Endothelial cell of umbilical vein (primary cell): Measurements from ENCODE around the gene COQ3. TPM values are rescaled to one million over a fixed set of nuclear protein-coding genes. Genes with fewer than 3 reads are reported as not detected.

ENCODE experiments used
- BruUV-seq: library from RNA; stranded (reverse); fragments of 400-500 nt; replicated peaks from 2 replicates; lab custom pipeline; 2021; lab: Mats Ljungman, UMichigan
- CTCF ChIA-PET: fragments of 300-600, 350-600 bp; sonication (Branson Sonifier 250); formaldehyde crosslinking; loops from one replicate; lab custom pipeline; 2021; ENCODE audit warnings: antibody characterized with exemption, inconsistent platforms; lab: Charles Lee
- POLR2A ChIA-PET: fragments of 300-600, 350-600 bp; sonication (Branson Sonifier 250); formaldehyde crosslinking; loops from one replicate; lab custom pipeline; 2021; ENCODE audit warnings: antibody characterized with exemption, inconsistent platforms; lab: Charles Lee
- DNase-seq: peaks from one replicate; pipeline ENCODE4 v3.0.0-alpha.2; 2011; ENCODE audit warnings: low read depth, low spot score
- FAIRE-seq: peaks from 2 replicates; lab custom pipeline; 2011; peaks lifted over from hg19 to GRCh38; lab: Jason Lieb, UNC
- H2AFZ ChIP-seq: 2 replicates; pipeline ENCODE4 v1.6.0; 2012; ENCODE audit warnings: low read depth, low read length, control low read depth, inconsistent platforms
- H3K27ac ChIP-seq: 2 replicates; pipeline ENCODE4 v1.5.1; 2011; ENCODE audit warnings: low read depth, mild to moderate bottlenecking, control low read depth, low read length, moderate library complexity; ENCODE audit not compliant: insufficient read depth
- H3K27me3 ChIP-seq, 2 experiments: 2 replicates each; pipeline versions ENCODE4 v1.6.0 to v1.6.1; 2011; ENCODE audit warnings: low read length in 2 of 2, mixed read lengths in 1 of 2; ENCODE audit not compliant: control insufficient read depth in 2 of 2, insufficient read depth in 2 of 2
- H3K36me3 ChIP-seq, 2 experiments: 2 replicates in 1 of 2; 3 replicates in 1 of 2; pipeline ENCODE4 v1.5.1; 2011; ENCODE audit warnings: low read length in 2 of 2, mild to moderate bottlenecking in 1 of 2, moderate library complexity in 1 of 2; ENCODE audit not compliant: control insufficient read depth in 2 of 2, insufficient read depth in 2 of 2; ENCODE audit errors: extremely low read depth in 1 of 2
- H3K4me1 ChIP-seq: 3 replicates; pipeline ENCODE4 v1.5.1; 2011; ENCODE audit warnings: mild to moderate bottlenecking, low read length; ENCODE audit not compliant: control insufficient read depth, insufficient read depth; ENCODE audit errors: extremely low read depth
- H3K4me2 ChIP-seq: 2 replicates; pipeline ENCODE4 v1.6.1; 2011; ENCODE audit warnings: low read length, control low read depth, mixed read lengths; ENCODE audit not compliant: insufficient read depth
- H3K4me3 ChIP-seq, 3 experiments: fragments of 200-600 bp in 1 of 3; sonication (generic), shearing (Covaris generic) in 1 of 3; replicated peaks in 1 of 3; 2 replicates each; pipeline ENCODE4 v1.5.1; 2011 to 2016; ENCODE audit warnings: control low read depth in 3 of 3, low read length in 3 of 3, mild to moderate bottlenecking in 2 of 3, inconsistent platforms in 1 of 3, low read depth in 1 of 3, moderate library complexity in 1 of 3; ENCODE audit not compliant: insufficient read depth in 1 of 3
- H3K79me2 ChIP-seq: 2 replicates; pipeline ENCODE4 v1.6.0; 2012; ENCODE audit warnings: low read length, inconsistent platforms; ENCODE audit not compliant: control insufficient read depth, insufficient read depth
- H3K9ac ChIP-seq: replicated peaks from 2 replicates; pipeline ENCODE3; 2011; ENCODE audit warnings: low read length, control low read depth; ENCODE audit not compliant: insufficient read depth; ENCODE audit errors: extremely low read depth
- H3K9me1 ChIP-seq: replicated peaks from 3 replicates; pipeline ENCODE4 v1.6.0; 2011; ENCODE audit warnings: mild to moderate bottlenecking, low read length; ENCODE audit not compliant: control insufficient read depth, insufficient read depth; ENCODE audit errors: extremely low read depth
- H3K9me3 ChIP-seq: replicated peaks from 2 replicates; pipeline ENCODE4 v1.5.1; 2012; ENCODE audit warnings: low read length, inconsistent platforms; ENCODE audit not compliant: control insufficient read depth, insufficient read depth
- H4K20me1 ChIP-seq: replicated peaks from 2 replicates; pipeline ENCODE3; 2011; ENCODE audit warnings: mild to moderate bottlenecking, low read length; ENCODE audit not compliant: control insufficient read depth, insufficient read depth; ENCODE audit errors: extremely low read depth
- EZH2 ChIP-seq: IDR thresholded peaks from 2 replicates; pipeline ENCODE4 v1.6.1; 2012; ENCODE audit warnings: borderline replicate concordance, low read depth, mild to moderate bottlenecking, moderate library complexity, low read length, inconsistent platforms; ENCODE audit not compliant: severe bottlenecking
- FOS ChIP-seq: IDR thresholded peaks from 2 replicates; pipeline ENCODE4 v1.6.1; 2011; ENCODE audit warnings: mild to moderate bottlenecking, low read length, moderate library complexity, borderline replicate concordance; ENCODE audit not compliant: insufficient read depth
- GATA2 ChIP-seq: IDR thresholded peaks from 2 replicates; pipeline ENCODE4 v1.7.0; 2011; ENCODE audit warnings: low read depth, mild to moderate bottlenecking, moderate library complexity, mixed read lengths, low read length; ENCODE audit not compliant: insufficient read length, insufficient read depth
- JUN ChIP-seq: IDR thresholded peaks from 2 replicates; pipeline ENCODE4 v1.6.1; 2011; ENCODE audit warnings: borderline replicate concordance, low read depth; ENCODE audit not compliant: insufficient read length, insufficient read depth
- MAX ChIP-seq: IDR thresholded peaks from 2 replicates; pipeline ENCODE4 v1.6.1; 2011; ENCODE audit not compliant: insufficient read depth, insufficient read length
- MYC ChIP-seq: IDR thresholded peaks from one replicate; pipeline ENCODE4 v1.6.1; 2011; ENCODE audit warnings: mild to moderate bottlenecking, low read depth, low read length
- dilution Hi-C: fragments of 300-500 bp; cut with MboI; formaldehyde crosslinking; loops from one replicate; pipeline ENCODE4 v1.15.0; 2019; ENCODE audit warnings: low sequenced_read_pairs; ENCODE audit not compliant: extremely low pct_ligation_motif_present
- intact Hi-C: fragments of 100-400 bp; cut with micrococcal nuclease; formaldehyde crosslinking; loops from one replicate; pipeline ENCODE4 v1.10.0; 2022
- polyA plus RNA-seq, 4 experiments: library from polyadenylated mRNA; depleted of rRNA in 3 of 4; stranded (reverse) in 3 of 4; unstranded in 1 of 4; fragments of >200 nt; gene quantifications; 2 replicates each; pipeline versions ENCODE4 v1.2.1 to v1.2.3, GENCODE V29; 2011 to 2012; ENCODE audit warnings: missing spikeins in 1 of 4
- total RNA-seq: library from RNA; stranded (reverse); gene quantifications from 2 replicates; pipeline ENCODE4 v1.2.3, GENCODE V29; 2021
- TF ChIP-seq, protein P1 (sequence below), 2 donors: IDR thresholded peaks; 1 replicate in 1 of 2; 2 replicates in 1 of 2; pipeline ENCODE4 v1.5.1; 2011; ENCODE audit warnings: low read length in 2 of 2, mild to moderate bottlenecking in 2 of 2, moderate library complexity in 2 of 2, control low read depth in 1 of 2, inconsistent platforms in 1 of 2, low read depth in 1 of 2; ENCODE audit not compliant: insufficient read depth in 1 of 2; ENCODE audit errors: extremely low read depth in 1 of 2

Gene COQ3
- total and polyA plus RNA-seq, 2 donors (not counting 3 experiments of a cell fraction or from before 2014, with no cell fraction given): 4.0 to 7.5 TPM

GRCh38 chr6:99397287-99397686, 3.3 kb upstream of the COQ3 start:
- H3K27me3 ChIP-seq: no peaks in the 10 kb centered on the region
- no peak overlapping the region for H3K4me3 ChIP-seq
- H3K36me3 ChIP-seq: peaks cover 4 to 23% of the 10 kb centered on the region in 2 experiments
- no peak overlapping the region for H3K27ac ChIP-seq
- H3K4me2 ChIP-seq: no peak overlapping the region
- intact Hi-C loops (no loop called here), dilution Hi-C loops (no loop called here)
- H2AFZ ChIP-seq: no peak overlapping the region
- BruUV-seq: no TSS peak
- POLR2A ChIA-PET: no interaction called here
- DNase-seq: no peak
- H3K9ac ChIP-seq: no peak overlapping the region
- no peaks in the 10 kb centered on the region for H3K9me3 ChIP-seq
- TF ChIP-seq FOS (no peak), GATA2 (no peak), MAX (no peak), MYC (no peak), JUN (no peak), EZH2 (no peak)
- TF ChIP-seq, protein P1, sequence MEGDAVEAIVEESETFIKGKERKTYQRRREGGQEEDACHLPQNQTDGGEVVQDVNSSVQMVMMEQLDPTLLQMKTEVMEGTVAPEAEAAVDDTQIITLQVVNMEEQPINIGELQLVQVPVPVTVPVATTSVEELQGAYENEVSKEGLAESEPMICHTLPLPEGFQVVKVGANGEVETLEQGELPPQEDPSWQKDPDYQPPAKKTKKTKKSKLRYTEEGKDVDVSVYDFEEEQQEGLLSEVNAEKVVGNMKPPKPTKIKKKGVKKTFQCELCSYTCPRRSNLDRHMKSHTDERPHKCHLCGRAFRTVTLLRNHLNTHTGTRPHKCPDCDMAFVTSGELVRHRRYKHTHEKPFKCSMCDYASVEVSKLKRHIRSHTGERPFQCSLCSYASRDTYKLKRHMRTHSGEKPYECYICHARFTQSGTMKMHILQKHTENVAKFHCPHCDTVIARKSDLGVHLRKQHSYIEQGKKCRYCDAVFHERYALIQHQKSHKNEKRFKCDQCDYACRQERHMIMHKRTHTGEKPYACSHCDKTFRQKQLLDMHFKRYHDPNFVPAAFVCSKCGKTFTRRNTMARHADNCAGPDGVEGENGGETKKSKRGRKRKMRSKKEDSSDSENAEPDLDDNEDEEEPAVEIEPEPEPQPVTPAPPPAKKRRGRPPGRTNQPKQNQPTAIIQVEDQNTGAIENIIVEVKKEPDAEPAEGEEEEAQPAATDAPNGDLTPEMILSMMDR (IDR thresholded peaks at IDR 0.05; ENCODE audit: extremely low read depth in 1 of 2, insufficient read depth in 1 of 2, low read depth in 1 of 2, low read length in 2 of 2): no peak
- CTCF ChIA-PET: interaction anchor here (2.4 to 4.3 kb wide), 2 partner anchors 63 to 67 kb away, joined by 15 to 30 read pairs; no protein-coding TSS in a partner anchor
- no peaks in the 10 kb centered on the region for H3K9me1 ChIP-seq
- no peaks in the 10 kb centered on the region for H3K79me2 ChIP-seq
- no peak for FAIRE-seq
- H3K4me1 ChIP-seq: peaks cover 5% of the 10 kb centered on the region
- H4K20me1 ChIP-seq: no peaks in the 10 kb centered on the region
